ENCODE measurements around the gene SMIM9.

The SMIM9 gene

GRCh38 chrX:154775419-154776349, 58.8 kb downstream of the SMIM9 start:
- no peak overlapping the region for H3K9ac ChIP-seq (ENCODE audit: low read depth, low read length, poor library complexity, severe bottlenecking)
- no peaks in the 10 kb centered on the region for H3K4me1 ChIP-seq (ENCODE audit: insufficient read depth, low read length, poor library complexity, severe bottlenecking)
- H4K20me1 ChIP-seq (ENCODE audit: insufficient read depth, low read length, poor library complexity, severe bottlenecking), result peaks cover 4% of the 10 kb centered on the region
- H3F3A ChIP-seq (ENCODE audit: low read depth), result no peaks in the 10 kb centered on the region
- H3K36me3 ChIP-seq (ENCODE audit: insufficient read depth, low read length), result peaks cover 59% of the 10 kb centered on the region; the same call in 1 of the 2 replicates
- no peak for TF ChIP-seq CTCF (conservative IDR thresholded peaks at IDR 0.05; ENCODE audit: low read length)
- no peaks in the 10 kb centered on the region for H3K27me3 ChIP-seq (ENCODE audit: insufficient read depth, low read length, poor library complexity, severe bottlenecking)
- peaks cover 4% of the 10 kb centered on the region; the same call in 1 of the 2 replicates for H3K79me2 ChIP-seq (ENCODE audit: insufficient read depth, low read length)
- no peak overlapping the region for H3K4me2 ChIP-seq (ENCODE audit: low read depth, low read length, poor library complexity, severe bottlenecking)
- no peaks in the 10 kb centered on the region for H3K9me2 ChIP-seq (replicated peaks; ENCODE audit: low read depth, low read length)
- no peak overlapping the region for H3K4me3 ChIP-seq (ENCODE audit: low read length, poor library complexity, severe bottlenecking)
- H3K9me3 ChIP-seq (ENCODE audit: insufficient read depth, low read depth, low read length), result no peaks in the 10 kb centered on the region
- H2AFZ ChIP-seq (ENCODE audit: low read length), result no peak overlapping the region

GRCh38 chrX:154774622-154775021, 59.8 kb downstream of the SMIM9 start:
- Histone ChIP-seq H2AFZ (ENCODE audit: low read length) (no peak overlapping the region), H3K9ac (ENCODE audit: low read depth, low read length, poor library complexity, severe bottlenecking) (no peak overlapping the region), H3K4me3 (ENCODE audit: low read length, poor library complexity, severe bottlenecking) (no peak overlapping the region), H3K9me2 (replicated peaks; ENCODE audit: low read depth, low read length) (no peaks in the 10 kb centered on the region), H3K27me3 (ENCODE audit: insufficient read depth, low read length, poor library complexity, severe bottlenecking) (no peaks in the 10 kb centered on the region), H3K36me3 (ENCODE audit: insufficient read depth, low read length) (peaks cover 66% of the 10 kb centered on the region; the same call in 1 of the 2 replicates), H3K9me3 (ENCODE audit: insufficient read depth, low read depth, low read length) (no peaks in the 10 kb centered on the region), H3F3A (ENCODE audit: low read depth) (no peaks in the 10 kb centered on the region), H3K4me2 (ENCODE audit: low read depth, low read length, poor library complexity, severe bottlenecking) (no peak overlapping the region), H4K20me1 (ENCODE audit: insufficient read depth, low read length, poor library complexity, severe bottlenecking) (peaks cover 4% of the 10 kb centered on the region), H3K79me2 (ENCODE audit: insufficient read depth, low read length) (peaks cover 7% of the 10 kb centered on the region; the same call in 1 of the 2 replicates), H3K4me1 (ENCODE audit: insufficient read depth, low read length, poor library complexity, severe bottlenecking) (no peaks in the 10 kb centered on the region)
- TF ChIP-seq CTCF (conservative IDR thresholded peaks at IDR 0.05; ENCODE audit: low read length) (no peak), EZH2phosphoT487 (IDR thresholded peaks at IDR 0.05; ENCODE audit: borderline replicate concordance) (no peak)
